Suppressor macrophage treated with lipopolysaccharide for 4 hours (primary cell): ENCODE data around the gene ZFAND2A.
A peak's percentile ranks its signal among the peaks of the same experiment; 100 is the strongest.
"Not testable (repeated sequence)": the region's sequence is repeated elsewhere in the genome, so short reads cannot be mapped to it uniquely, and the experiment has no call there.

Experiments used
- DNase-seq: peaks from one replicate; pipeline ENCODE4 v3.0.0-alpha.2; 2020

Gene ZFAND2A

DNA sequence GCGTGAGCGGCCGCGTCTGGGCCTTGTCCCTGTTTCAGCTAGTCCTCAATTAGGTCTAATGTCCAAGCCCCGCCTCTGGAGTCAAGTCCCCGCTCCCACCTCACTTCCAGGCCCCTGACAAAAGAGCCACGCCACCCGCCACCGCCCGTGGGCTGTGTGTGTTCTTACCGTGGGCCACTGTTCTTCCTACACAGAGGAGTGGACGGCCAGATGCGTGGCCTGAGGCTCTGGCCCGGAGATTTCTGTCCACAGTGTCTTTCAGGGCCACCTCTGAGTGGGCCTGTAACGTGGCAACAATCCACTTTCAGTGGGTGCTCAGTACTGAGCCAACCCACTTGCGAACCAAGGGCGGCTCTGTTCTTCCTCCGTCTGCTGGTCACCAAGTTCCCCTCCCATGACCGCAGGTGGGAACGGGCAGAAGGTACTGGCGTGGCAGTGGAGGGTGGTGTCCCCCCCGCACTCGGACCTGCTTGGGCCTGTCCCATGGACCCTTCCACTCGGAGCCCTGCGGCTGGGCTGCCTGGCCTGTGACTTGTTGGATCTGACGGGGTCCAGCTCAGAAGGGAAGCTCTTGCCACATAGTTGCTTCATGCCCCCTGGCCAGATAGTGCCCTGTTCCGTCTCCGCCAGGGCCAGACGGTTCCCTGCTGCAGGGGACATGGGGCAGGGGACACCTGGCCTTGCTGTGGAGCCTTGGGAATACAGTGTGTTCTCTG lies 15.0 kb upstream of the ZFAND2A start:
- DNase-seq = no peak

DNA sequence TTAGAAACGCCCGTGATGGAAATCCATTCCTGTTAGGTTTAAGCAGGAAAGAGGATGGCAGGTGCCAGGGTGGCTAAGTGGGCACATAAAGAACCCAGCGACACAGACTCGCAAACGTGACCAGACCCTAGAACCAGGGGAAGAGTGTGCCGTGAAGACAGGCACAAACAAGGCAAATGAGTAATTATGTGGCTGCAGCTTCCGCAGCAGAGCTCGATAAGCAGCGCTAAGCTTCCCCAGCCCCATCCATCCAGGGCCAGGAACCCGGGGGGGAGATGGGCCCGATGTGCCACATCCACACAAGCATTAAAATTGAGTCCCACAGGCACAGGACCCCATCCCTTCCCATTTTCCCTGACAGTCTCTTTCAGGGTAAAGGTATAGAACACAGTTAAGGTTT lies 14.0 kb upstream of the ZFAND2A start:
- DNase-seq = no peak

DNA sequence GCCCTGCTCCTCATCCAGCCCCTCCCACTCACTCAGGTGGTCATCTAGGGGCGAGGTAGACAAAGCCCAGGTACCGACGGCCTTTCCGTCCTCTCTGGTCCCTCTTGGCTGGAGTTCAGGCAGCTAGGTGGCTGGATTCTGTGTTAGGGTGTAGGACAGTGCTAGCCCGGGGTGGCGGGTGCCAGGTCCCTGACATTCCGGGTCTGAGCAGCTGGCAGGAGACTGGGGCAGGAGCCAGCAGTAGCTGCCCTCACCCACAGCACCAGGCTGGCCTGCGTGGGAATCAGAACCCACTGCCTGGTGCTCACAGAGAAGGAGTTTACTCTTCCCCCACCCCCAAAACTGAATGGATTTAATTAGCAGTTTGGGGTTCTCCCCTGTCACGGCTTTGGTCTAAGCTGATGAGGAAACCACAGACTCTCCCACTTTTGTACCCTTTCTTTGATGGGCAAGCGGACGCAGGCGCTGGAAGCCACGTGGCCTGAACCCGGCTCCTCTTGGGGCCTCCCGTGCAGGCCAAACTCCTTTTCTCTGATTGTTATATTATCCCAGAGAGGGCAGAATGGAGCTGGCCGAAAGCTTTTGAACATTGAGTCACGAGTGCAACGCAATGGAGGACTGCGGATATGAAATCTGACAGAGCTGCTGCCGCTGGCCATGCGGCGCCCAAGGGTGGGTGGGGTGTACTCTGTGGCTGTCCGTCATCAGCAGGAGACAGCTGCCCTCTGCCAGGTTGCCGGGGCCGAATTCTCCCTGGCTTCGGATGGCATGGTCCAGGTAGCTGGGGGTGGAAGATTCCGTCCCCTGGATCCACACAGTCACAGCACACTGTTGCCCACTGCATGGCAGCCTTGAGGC lies 12.9 kb upstream of the ZFAND2A start:
- DNase-seq = no peak

DNA sequence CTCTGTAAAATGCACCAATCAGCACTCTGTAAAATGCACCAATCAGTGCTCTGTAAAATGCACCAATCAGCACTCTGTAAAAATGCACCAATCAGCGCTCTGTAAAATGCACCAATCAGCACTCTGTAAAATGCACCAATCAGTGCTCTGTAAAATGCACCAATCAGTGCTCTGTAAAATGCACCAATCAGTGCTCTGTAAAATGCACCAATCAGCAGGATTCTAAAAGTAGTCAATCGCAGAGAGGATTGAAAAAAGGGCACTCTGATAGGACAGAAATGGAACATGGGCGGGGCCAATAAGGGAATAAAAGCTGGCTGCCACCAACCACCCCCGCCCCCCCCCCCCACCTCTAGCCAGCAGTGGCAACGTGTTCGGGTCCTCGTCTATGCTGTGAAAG lies 11.5 kb upstream of the ZFAND2A start:
- DNase-seq = not testable (repeated sequence)

DNA sequence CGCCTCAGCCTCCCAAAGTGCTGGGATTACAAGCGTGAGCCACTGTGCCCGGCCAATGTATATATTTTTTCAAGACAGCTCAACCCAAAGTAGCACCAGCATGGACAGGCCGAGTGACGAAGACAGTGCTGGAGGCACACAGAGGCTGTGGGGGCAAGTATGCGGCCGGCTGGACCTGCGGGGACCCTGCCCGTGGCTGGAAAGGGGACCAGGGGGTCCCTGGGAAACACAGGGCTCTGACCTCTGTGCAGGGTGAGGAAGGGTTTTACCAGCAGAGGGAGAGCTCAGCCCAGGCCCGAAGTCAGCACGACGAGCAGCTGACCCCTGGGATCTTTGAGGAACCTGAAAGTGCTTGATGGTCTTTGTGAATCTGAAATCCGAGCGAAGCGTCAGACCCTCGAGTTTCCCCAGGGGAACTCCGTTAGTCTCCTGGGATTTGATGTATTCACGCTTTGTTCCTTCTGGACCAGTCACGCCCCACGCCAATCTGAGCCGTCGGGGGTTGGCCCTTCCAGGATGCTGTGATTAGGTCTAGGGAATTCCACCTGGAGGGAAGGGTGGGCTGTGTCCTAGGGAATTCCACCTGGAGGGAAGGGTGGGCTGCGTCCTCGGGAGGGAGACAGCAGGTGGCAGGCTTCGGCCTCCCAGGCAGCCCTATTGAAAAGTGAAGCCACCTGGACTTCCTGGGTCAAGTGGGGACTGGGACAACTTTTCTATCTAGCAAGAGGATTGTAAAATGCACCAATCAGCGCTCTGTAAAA lies 10.9 kb upstream of the ZFAND2A start:
- DNase-seq = no peak

DNA sequence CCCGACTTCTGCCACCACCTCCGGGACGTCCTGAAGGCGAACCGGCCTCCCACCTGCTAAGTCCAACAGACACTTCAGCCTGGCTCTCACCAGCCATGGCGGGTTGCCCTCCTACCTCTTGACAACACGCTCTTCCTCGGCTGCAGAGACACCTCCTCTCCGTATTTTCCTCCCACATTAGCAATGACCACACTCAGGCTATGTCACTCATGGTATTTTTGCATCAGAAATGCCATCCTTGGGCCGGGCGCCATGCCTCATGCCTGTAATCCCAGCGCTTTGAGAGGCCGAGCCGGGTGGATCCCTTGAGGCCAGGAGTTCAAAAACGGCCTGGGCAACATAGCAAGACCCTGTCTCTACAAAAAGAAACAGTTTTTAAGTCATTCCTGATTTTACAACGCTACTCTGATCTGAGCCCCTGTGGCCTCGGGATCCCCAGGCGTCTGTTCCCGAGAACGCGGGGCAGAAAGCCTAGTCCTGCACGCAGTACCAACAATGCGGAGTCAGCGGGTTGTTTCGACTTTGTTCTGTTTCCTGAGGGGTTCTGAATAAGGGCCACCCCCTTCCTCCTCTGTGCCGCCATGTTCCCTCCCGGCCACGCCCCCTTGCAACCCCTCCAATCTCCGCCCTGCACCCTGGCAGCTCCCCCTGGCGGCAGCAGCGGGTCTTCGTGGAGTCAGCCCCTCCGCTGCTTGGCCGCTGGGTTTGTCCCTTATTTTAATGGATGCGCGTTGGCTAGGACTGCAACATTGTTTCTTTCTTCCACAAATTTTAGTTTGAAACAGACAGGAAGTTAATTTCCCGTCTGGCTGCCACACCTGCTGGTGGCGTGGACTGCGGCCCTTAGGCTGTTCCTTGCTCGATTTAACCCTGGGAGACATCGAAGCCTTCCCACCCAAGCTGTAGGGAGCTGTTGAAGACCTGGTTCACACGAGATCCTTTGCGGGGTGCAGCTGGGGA lies 9.7 kb upstream of the ZFAND2A start:
- peak; percentile 95 for DNase-seq

DNA sequence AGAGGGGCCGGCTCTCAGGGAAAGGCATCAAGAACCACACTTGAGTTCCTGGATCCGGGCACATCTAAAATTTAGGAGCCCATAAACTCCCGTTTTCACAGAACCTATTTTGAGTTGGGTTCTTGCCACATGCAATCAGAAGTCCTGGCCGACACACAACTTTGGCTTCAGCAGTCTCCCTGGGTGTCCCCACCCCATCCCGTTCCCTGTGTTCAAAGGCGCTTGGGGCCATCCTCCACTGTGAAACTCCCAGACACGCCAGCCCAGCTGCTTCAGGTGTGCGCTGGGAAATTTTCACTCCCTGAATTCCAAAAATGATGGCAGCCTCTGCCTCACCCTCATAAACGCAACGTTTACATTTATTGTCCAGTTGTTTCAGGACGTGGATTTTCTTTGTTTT lies 8.4 kb upstream of the ZFAND2A start:
- no peak for DNase-seq

DNA sequence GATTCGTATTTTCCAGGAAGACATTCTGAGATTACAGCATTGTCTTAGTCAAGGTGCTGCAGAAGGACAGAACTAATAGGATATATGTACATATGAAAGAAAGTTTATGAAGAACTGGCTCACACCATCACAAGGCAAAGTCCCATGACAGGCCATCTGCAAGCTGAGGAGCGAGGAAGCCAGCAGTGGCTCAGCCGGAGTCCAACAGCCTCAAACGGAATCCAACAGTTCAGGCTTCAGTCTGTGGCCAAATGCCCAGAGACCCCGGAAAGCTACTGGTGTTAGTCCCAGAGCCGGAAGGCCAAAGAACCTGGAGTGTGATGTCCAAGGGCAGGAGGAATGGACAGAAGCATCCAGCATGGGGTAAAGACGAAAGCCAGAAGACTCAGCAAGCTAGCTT lies 4.4 kb upstream of the ZFAND2A start:
- DNase-seq = no peak

DNA sequence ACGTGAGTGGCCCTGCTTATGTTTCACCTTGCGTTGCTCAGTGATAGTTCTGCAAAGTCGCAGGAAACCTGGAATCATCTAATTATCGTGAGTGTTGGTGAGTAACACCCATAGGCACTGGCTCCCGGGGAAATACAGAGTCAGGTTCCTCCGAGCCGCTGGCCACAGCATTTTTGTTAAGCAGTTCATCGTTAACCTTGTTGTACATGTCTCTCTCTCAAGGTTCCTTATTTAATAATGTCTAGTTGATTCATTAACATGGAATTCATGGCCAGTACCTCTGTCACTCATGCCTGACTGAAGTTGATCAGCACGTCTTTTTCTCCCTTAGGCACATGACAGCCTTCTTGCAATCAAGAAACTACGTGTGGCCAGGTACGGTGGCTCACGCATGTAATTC lies 3.1 kb upstream of the ZFAND2A start:
- no peak for DNase-seq

DNA sequence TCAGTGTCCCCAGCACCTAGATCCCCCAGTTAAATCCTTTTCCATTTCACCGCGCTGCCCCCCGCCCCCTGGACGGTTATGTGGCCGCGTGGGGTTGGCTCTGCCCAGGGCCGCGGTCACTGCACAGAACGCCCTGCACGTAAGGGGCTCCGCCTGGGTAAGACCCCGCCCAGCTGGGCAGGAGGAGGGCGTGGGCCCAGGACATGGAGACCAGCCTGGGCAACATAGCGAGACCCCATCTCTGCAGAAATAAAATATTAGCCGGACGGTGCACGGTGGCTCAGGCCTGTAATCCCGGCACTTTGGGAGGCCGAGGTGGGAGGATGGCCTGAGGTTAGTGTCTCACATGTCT lies 650 bp upstream of the ZFAND2A start:
- peak; percentile 37 for DNase-seq

DNA sequence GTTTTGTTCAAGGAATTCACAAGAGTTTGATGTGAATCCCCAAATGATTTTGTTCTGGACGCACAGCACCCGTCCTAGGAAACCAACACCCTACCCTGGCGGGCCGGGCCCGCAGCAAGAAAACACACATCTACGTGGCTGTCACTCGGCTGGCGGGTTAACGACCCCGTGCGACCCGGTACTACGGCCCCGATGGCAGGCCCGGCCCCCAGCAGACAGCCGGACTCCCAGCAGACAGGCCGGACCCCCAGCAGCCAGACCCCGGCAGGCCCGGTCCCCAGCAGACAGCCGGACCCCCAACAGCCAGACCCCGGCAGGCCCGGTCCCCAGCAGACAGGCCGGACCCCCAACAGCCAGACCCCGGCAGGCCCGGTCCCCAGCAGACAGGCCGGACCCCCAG lies 765 bp downstream of the ZFAND2A start:
- not testable (repeated sequence) for DNase-seq

DNA sequence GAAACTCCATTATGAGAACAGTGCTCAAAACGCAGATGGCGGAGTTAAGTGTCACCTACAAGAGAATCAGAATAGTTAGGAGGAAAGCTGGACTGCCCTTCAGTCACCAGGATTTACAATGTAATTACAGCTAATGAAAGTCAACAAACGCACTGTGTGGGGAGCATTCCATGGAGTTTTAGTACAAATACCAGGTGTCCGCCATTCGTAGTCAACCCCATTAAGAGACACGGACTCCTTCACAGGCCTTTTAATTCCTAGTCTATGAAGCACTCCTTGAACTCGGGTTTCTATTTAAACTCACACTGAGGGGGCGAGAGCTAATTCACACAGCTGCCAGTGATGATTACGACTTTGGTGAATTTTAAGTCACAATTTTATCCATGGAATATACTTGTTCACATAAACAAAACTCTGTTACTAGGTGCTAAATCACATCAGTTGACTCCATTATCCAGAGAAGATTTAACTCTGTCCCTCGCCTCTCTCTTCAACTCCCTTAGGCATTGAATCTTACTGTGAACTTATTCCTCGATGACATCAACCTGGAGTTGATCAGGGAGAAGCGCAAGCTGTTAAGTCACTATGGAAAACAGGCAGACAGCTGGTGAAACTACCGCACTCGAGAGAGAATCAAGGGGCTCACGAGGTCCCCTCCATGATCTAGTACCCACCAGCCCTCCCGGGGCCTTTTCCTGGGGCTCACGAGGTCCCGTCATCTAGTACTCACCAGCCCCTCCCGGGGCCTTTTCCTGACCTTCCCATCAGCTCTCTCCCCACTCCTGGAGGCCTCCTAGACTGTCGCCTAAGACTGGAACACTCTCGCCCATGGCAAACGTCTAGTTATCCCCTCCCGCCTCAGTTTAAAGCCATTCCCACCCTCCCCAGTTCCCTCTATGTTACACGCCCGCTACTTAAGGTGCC lies 1.5 kb downstream of the ZFAND2A start:
- DNase-seq = no peak

DNA sequence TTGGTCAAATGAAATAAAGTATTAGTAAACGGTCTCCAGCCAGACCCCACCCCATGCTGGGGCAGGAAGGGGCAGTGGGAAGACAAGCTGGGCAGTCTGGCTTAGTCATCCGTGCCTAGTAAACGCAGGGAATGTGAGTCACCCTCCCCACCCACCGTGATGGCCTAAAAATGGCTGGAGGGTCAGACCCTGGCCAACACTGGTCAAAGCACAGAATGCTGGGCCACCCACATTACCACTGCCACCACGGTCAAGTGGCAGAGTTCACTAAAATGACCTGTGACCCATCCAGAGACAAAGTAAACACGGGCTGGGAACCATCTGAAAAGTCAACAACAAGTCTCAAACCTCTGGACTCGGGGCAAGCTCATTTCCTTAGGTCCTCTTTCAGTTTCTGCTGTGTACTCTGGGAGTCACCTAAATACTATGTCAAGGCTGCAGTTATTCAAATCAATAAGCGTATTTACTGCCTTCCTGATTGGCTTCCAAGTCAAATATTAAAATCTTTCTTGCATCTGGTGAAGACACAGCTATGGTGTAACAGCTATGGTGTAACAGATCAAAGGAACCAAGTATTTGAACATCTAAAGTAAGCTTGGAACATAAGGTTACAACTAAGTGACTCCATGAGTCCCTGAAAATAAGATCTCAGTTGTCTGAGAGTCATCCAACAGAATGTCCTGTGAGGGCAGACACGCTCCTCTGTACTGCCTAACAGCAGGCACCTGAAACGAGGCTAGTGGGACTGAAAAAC lies 3.0 kb downstream of the ZFAND2A start:
- peak; percentile 59 for DNase-seq

DNA sequence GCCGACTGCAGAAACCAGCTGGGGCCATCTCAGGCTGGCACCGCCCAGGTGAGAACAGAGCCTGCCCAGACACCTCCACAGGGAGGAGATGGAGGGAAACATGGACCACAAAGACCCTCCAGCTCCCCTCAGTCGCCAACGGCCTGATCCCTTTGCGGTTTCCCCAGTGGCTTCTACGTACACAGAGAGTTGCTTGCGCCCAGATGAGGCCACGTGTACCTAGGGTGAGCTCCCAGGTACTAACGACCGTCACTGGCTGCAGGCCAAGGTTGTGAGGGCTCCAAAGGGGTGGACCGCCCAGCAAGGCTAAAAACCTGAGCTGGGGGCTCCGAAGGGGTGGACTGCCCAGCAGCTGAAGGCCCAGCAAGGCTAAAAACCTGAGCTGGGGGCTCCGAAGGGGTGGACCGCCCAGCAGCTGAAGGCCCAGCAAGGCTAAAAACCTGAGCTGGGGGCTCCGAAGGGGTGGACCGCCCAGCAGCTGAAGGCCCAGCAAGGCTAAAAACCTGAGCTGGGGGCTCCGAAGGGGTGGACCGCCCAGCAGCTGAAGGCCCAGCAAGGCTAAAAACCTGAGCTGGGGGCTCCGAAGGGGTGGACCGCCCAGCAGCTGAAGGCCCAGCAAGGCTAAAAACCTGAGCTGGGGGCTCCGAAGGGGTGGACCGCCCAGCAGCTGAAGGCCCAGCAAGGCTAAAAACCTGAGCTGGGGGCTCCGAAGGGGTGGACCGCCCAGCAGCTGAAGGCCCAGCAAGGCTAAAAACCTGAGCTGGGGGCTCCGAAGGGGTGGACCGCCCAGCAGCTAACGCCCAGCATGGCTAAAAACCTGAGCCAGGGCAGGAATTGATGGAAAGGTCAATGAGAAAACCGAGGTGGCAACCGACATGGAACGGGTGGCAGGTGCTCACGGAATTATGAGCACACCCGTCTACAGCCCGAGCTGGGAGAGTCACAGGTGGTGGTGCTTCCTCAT lies 3.9 kb downstream of the ZFAND2A start:
- DNase-seq = not testable (repeated sequence)

DNA sequence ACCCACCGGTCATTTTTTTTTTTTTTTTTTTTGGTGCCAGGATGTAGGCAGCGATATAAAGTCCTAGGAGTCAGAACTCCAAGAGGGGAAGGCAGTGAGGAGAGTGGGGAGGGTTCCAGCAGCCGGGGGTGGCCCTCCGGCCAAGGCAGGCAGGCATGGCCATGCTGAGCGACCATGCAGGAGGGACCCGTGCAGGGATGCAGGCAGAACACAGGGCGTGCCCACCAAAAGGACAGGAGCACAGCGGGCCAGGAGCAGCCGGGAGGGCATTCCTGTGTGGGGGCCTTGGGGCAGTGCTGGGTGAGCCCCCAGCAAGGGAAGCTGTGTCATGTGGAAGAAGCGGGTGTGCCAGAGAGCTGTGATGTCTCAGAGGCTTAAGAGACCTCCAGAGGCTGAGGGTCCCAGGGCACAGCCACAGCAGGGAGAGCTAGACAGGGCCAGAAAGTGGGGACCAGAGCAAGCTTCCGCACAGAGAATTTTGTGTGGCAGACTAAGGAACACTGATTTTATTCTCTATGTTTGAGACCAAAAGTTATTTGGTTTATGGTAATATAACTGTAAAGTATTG lies 5.7 kb downstream of the ZFAND2A start:
- no peak for DNase-seq

DNA sequence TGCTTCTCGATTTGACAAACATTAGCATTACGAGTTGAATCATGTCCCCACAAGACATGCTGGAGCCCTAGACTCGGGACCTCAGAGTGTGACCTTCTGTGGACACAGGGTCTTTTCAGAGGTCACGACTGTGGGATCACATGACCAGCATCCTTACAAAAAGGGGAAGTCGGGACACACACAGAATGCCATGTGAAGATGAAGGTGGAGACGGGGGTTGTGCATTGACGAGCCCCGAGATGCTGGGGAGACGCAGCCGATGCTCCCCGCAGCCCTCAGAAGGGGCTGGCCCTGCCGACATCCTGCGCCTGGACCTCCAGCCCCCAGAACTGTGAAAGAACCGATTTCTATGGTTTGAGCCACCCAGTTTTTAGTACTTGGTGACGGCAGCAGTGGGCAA lies 7.5 kb downstream of the ZFAND2A start:
- no peak for DNase-seq

DNA sequence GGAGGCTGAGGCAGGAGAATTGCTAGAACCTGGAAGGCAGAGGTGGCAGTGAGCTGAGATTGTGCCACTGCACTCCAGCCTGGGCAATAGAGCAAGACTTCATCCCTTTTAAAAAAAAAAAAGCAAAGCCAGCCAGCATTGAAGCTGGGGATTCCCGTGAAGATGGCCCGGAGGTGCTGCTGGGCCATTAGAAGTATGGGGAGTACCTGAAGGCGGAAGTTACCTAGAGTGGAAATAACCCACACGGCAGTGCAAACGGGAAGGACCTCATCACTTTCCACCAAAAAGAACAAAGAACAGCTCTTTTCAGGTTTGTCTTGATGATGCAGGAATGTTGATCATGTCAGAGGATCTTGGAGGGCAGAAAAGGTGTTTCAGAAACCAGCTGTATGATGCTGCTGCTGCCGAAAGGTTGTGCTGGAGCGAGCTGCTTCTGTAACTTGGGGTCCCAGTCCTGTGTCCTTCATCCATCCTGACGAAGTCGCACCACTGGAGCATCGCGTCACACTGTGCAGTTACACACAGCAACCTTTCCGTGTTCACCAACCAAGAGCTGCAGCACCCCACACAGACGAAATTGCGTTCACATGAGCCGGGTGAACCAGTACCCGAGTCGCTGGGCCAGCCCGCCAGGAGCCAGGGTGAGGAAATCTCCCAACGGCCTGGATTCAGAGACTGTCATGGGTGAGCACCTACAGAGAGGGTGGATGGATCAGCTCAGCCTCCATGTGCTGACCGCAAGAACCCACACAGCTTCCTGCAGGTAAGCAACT lies 8.2 kb downstream of the ZFAND2A start:
- no peak for DNase-seq

DNA sequence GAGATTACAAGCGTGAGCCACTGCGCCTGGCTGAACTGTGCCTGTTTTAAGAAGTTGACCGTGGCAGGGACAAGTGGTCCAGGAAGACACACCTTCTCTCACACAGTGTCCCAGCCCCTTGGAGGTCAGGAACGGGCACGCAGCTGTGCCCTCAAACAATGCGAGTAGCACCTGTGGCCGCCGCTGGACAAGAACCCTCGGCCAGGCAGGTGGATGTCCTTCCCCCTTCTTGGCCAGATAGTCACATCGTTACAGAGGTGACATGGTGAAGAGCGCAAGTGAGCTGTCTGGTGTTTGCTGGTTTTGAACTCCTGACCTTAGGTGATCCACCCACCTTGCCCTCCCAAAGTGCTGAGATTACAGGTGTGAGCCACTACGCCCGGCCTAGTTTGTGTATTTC lies 8.8 kb downstream of the ZFAND2A start:
- DNase-seq = no peak
